Progenitor cell of endocrine pancreas (in vitro differentiated cells): ENCODE data around the gene ZBTB16. TPM values are rescaled to one million over a fixed set of nuclear protein-coding genes. Genes with fewer than 3 reads are reported as not detected.

ENCODE experiments used
- DNase-seq: peaks from one replicate; pipeline ENCODE4 v3.0.0; 2021; ENCODE audit warnings: low spot score; ENCODE audit not compliant: unreplicated experiment
- H3K27ac Mint-ChIP-seq: 2 replicates; pipeline ENCODE4 v1.8.0; 2021; ENCODE audit warnings: mild to moderate bottlenecking, moderate library complexity, mixed read lengths
- H3K27me3 Mint-ChIP-seq: 2 replicates; pipeline ENCODE4 v1.8.0; 2021; ENCODE audit warnings: mixed read lengths
- H3K36me3 Mint-ChIP-seq: 2 replicates; pipeline ENCODE4 v1.8.0; 2022; ENCODE audit warnings: mixed read lengths; ENCODE audit not compliant: insufficient read depth
- H3K4me1 Mint-ChIP-seq: 2 replicates; pipeline ENCODE4 v1.8.0; 2021; ENCODE audit warnings: low read depth, mixed read lengths
- H3K4me3 Mint-ChIP-seq: 2 replicates; pipeline ENCODE4 v1.8.0; 2021; ENCODE audit warnings: low read depth, mild to moderate bottlenecking, moderate library complexity, mixed read lengths
- H3K9me3 Mint-ChIP-seq: 2 replicates; pipeline ENCODE4 v1.8.0; 2021; ENCODE audit warnings: low read depth, mixed read lengths
- total RNA-seq: library from RNA; stranded (reverse); gene quantifications from 2 replicates; pipeline ENCODE4 v1.2.1, GENCODE V29; 2021
- TF ChIP-seq, protein P1 (sequence below): fragments of 200-600 bp; sonication (generic); IDR thresholded peaks from one replicate; pipeline ENCODE4 v1.5.0; 2021; ENCODE audit warnings: antibody characterized with exemption, mild to moderate bottlenecking; ENCODE audit not compliant: unreplicated experiment

The ZBTB16 gene
- total RNA-seq, 1 donor from 2014 or later, result 29.6 TPM

DNA sequence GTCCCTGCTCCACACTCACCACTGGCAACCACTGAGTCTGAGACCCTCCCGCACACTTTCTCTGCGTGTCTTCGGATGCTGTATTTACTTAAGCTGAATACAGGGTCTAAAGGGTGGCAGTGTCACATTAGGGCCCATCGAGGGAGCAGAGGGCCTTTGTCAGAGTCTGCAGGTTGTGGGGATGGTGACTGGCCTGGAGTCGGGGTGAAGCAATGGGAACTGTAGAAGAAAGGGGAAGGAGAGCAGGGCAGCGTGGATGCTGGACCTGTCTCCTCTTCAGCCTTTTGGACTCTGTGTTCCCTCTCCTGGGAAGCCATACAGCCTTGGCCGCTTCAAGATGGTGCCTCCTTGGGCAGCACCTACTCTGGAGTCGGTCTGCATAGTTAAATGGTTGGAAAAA lies 61.1 kb downstream of the ZBTB16 start:
- Mint-ChIP-seq H3K27me3 (no peaks in the 10 kb centered on the region), H3K4me1 (peaks cover 31% of the 10 kb centered on the region), H3K9me3 (no peaks in the 10 kb centered on the region), H3K36me3 (peaks cover 9% of the 10 kb centered on the region), H3K4me3 (no peak overlapping the region), H3K27ac (no peak overlapping the region)
- TF ChIP-seq, protein P1, sequence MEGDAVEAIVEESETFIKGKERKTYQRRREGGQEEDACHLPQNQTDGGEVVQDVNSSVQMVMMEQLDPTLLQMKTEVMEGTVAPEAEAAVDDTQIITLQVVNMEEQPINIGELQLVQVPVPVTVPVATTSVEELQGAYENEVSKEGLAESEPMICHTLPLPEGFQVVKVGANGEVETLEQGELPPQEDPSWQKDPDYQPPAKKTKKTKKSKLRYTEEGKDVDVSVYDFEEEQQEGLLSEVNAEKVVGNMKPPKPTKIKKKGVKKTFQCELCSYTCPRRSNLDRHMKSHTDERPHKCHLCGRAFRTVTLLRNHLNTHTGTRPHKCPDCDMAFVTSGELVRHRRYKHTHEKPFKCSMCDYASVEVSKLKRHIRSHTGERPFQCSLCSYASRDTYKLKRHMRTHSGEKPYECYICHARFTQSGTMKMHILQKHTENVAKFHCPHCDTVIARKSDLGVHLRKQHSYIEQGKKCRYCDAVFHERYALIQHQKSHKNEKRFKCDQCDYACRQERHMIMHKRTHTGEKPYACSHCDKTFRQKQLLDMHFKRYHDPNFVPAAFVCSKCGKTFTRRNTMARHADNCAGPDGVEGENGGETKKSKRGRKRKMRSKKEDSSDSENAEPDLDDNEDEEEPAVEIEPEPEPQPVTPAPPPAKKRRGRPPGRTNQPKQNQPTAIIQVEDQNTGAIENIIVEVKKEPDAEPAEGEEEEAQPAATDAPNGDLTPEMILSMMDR, result no peak
- no peak for DNase-seq

DNA sequence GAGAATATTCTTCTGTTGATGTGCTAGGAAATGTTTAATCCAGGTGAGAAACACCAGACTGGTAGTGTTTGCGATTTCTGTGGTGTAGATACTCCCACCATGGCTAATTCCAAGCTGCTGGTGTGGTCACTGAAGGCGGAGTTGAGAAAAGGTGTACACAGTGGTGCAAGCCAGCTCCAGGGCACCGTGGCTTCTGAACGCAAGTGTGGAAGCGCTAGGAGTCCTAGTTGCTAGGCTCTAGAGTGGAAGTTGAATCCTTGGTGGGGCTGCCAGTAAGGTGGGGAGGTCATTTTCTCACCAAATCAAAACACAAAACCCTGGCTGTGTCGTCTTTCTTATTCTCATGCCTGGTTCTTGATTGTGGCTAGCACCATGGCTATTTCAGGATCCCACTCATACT lies 61.6 kb downstream of the ZBTB16 start:
- DNase-seq, result no peak
- no peaks in the 10 kb centered on the region for H3K9me3 Mint-ChIP-seq
- H3K27ac Mint-ChIP-seq, result no peak overlapping the region
- peaks cover 11% of the 10 kb centered on the region for H3K36me3 Mint-ChIP-seq
- H3K27me3 Mint-ChIP-seq, result no peaks in the 10 kb centered on the region
- H3K4me1 Mint-ChIP-seq, result peaks cover 26% of the 10 kb centered on the region
- TF ChIP-seq, protein P1, result no peak
- no peak overlapping the region for H3K4me3 Mint-ChIP-seq

DNA sequence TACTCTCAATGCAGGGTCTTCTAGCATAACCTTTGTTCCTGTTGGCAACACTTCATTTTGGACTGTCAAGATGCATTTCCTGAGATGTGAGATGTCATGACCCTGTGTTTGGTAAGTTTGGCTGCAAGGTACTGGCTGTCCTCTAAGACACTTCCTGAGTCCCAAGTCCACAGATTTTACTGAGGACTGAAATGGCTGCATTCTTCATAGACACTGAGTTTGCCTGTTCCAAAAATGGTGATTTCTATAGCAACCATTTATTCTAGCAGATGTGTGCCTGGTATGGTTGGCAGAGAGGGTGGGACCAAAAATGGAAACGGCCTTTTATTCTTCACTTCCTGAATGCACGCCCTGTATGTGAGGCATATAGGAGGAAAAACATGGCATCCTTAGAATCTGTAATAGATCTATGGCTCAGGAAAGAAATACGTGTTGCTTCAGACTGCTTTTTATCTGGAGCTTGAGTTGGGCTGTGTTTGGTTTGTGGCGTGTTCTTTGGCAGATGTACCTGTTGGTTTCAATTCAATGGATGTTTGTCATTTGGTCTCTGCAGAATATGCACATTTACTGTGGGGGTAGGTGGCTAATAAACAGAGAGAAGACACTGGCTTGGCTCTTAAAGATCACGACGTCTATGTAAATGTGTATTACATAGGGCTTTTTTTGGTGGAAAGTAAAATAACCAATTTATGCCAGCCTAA lies 62.4 kb downstream of the ZBTB16 start:
- TF ChIP-seq, protein P1, result no peak
- Mint-ChIP-seq H3K36me3 (peaks cover 15% of the 10 kb centered on the region), H3K4me1 (peaks cover 18% of the 10 kb centered on the region), H3K27me3 (no peaks in the 10 kb centered on the region), H3K4me3 (no peak overlapping the region), H3K27ac (no peak overlapping the region), H3K9me3 (no peaks in the 10 kb centered on the region)
- no peak for DNase-seq

DNA sequence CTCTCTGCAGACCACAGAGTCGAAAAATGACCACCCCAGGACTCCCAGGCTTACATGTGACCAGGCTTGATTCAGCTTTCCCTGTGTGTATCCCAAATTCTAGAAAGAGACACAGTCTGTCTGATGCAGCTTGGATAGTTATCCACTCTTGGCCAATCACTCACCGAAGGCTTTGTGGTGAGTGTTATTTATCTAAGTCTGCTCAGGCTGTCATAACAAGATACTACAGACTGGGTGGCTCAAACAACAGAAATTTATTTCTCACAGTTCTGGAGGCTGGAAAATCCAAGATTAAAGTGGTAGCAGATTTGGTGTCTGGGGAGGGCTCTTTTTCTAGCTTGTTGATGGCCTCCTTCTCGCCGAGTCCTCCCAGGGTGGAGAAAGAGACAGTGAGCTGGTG lies 63.2 kb downstream of the ZBTB16 start:
- no peaks in the 10 kb centered on the region for H3K27me3 Mint-ChIP-seq

DNA sequence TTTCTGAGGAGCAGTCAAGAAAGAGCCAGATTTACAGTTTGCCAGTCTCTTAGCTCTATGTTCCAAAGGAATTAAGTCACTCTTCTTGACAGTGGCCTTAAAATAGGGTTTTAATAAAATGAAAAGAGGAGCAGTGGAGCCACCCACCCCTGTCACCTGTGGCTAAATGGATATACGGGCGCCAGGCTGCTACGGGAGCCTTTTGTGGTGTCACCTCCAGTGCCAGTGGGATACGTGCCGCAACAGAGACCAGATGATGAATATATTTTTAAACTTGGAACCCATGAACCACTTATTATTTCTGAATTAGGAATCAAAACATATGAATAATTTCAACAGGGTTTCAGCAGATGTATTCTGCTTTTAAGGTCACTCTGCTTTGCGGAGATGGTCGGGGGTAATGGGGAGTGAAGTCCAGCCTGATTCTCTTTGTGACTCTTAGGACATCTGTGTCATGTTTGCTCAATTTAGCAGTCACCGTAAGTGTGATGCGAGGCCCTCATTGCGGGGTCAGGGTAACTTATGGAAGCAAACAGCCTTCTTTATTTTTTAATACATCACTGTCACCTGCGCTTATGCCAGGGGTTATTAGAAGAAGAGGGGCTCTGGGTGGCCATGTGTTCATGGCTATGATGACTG lies 64.3 kb downstream of the ZBTB16 start:
- H3K36me3 Mint-ChIP-seq, result peaks cover 14% of the 10 kb centered on the region
- H3K27ac Mint-ChIP-seq, result peak overlapping the region; percentile 38
- H3K27me3 Mint-ChIP-seq, result no peaks in the 10 kb centered on the region
- TF ChIP-seq, protein P1, result no peak
- peaks cover 16% of the 10 kb centered on the region for H3K4me1 Mint-ChIP-seq
- no peaks in the 10 kb centered on the region for H3K9me3 Mint-ChIP-seq
- no peak for DNase-seq
- H3K4me3 Mint-ChIP-seq, result no peak overlapping the region

More for the DNA sequence above, 63.2 kb downstream of the ZBTB16 start:
- TF ChIP-seq, protein P1, result no peak
- peaks cover 15% of the 10 kb centered on the region for H3K36me3 Mint-ChIP-seq
- H3K9me3 Mint-ChIP-seq, result no peaks in the 10 kb centered on the region
- H3K4me1 Mint-ChIP-seq, result peaks cover 11% of the 10 kb centered on the region
- H3K27ac Mint-ChIP-seq, result no peak overlapping the region
- no peak overlapping the region for H3K4me3 Mint-ChIP-seq
- DNase-seq, result no peak
